Stimulated activated memory B cell treated with anti-CD40 and anti-IgM and Interleukin-4, amounts not matched to agents 10 μg/mL and 1 μg/mL and 100 μg/mL, for 72 hours (primary cell): Measurements from ENCODE around the gene ENKUR.

Source experiments
- ATAC-seq: fragments of 150-1000 bp; cut with Tn5 transposase; 2 replicates; pipeline ENCODE4 v1.10.0; 2021
- H3K27ac Mint-ChIP-seq: one replicate; pipeline ENCODE4 v1.8.0; 2022; ENCODE audit warnings: mild to moderate bottlenecking, mixed read lengths
- H3K27me3 Mint-ChIP-seq: one replicate; pipeline ENCODE4 v1.8.0; 2022; ENCODE audit warnings: mixed read lengths
- H3K36me3 Mint-ChIP-seq: one replicate; pipeline ENCODE4 v1.8.0; 2022; ENCODE audit warnings: mixed read lengths
- H3K4me1 Mint-ChIP-seq: one replicate; pipeline ENCODE4 v1.8.0; 2022; ENCODE audit warnings: mixed read lengths
- H3K4me3 Mint-ChIP-seq: one replicate; pipeline ENCODE4 v1.8.0; 2022; ENCODE audit warnings: mild to moderate bottlenecking, moderate library complexity, mixed read lengths
- H3K9me3 Mint-ChIP-seq: one replicate; pipeline ENCODE4 v1.8.0; 2022; ENCODE audit warnings: mixed read lengths

ENKUR gene

DNA sequence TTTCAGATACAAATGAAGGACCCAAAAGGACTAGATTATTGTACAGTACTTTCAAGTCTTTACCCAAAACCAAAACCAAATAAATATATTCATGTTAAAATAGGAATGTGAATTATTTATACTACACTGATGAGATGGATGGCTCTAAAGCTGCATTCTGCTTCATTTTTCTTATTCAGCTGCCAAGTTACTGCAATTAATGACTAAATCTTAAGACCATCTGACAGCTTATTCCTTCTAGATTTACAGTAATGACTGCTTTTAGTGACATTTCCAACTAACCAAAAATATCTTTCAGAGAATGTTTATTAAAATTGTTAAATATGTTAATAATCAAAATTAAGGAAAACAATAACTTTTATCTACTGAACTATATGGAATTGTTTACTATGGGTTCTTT is 20.9 kb downstream of the ENKUR start:
- Mint-ChIP-seq H3K27ac (no peak overlapping the region), H3K27me3 (no peaks in the 10 kb centered on the region), H3K4me3 (no peak overlapping the region), H3K36me3 (no peaks in the 10 kb centered on the region), H3K9me3 (peaks cover 3% of the 10 kb centered on the region), H3K4me1 (no peaks in the 10 kb centered on the region)
- ATAC-seq: no peak

DNA sequence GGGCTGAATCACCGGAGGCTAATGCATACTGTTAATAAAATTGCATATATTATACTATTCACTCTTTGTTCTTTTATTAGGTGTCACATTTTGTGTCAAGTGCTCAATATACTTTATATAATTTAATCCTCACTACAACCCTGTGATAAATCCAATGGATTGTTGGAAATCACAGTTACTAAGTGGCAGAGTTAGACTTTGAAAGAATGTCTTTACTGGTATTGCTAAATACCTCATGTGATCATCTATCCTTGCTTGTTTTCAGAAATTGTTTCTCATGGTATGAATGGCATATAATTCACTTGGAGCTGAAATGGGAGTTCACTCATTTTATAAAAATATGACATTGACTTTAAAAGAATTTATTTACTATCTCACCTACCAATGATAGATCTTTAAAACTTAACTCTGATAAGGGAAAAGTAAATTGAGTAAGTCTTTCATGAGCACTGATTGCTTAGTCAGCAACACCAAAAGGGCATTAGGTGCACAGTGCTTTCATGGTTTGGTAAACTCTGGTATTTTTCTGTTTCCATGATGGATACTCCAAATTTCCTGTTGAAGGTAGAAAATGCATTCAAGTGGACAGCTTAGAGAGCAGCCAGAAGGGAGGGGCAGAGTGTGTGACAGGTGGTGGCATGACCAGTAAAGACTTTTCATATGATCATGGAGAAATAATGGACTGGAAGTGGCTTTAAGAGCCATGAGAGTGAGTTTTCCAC is 22.6 kb downstream of the ENKUR start:
- H3K4me1 Mint-ChIP-seq: no peaks in the 10 kb centered on the region
- H3K36me3 Mint-ChIP-seq: no peaks in the 10 kb centered on the region
- H3K4me3 Mint-ChIP-seq: no peak overlapping the region
- no peaks in the 10 kb centered on the region for H3K27me3 Mint-ChIP-seq
- H3K27ac Mint-ChIP-seq: no peak overlapping the region
- no peak for ATAC-seq
- H3K9me3 Mint-ChIP-seq: peaks cover 3% of the 10 kb centered on the region

DNA sequence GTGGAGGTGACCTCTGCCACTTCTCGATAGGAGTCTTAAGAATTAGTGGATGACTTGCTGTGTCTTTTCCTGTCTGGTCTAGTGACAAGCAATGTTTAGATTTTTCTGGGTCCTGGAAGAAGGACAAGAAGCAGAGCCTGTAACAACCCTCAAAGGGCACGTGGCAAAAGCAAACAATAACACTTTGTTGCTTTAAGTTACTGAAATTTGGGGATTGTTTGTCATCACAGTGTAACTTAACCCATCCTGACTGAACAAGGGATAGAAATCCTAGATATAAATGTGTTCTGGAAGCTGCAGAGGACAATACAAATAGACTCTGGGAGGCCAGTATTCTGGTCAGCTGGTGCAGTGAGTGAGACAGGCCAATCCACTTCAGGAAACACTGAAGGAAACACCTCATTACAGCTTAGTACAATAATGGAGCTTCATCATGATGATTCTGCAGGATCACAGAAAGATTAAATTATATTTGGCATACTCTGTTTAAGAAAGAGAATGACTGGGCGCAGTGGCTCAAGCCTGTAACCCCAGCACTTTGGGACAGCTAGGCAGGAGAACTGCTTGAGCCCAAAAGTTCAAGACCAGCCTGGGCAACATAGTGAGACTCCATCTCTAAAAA is 23.3 kb downstream of the ENKUR start:
- H3K4me3 Mint-ChIP-seq: no peak overlapping the region
- H3K27me3 Mint-ChIP-seq: no peaks in the 10 kb centered on the region
- peaks cover 3% of the 10 kb centered on the region for H3K9me3 Mint-ChIP-seq
- no peaks in the 10 kb centered on the region for H3K4me1 Mint-ChIP-seq
- no peak overlapping the region for H3K27ac Mint-ChIP-seq
- ATAC-seq: no peak
- H3K36me3 Mint-ChIP-seq: no peaks in the 10 kb centered on the region

DNA sequence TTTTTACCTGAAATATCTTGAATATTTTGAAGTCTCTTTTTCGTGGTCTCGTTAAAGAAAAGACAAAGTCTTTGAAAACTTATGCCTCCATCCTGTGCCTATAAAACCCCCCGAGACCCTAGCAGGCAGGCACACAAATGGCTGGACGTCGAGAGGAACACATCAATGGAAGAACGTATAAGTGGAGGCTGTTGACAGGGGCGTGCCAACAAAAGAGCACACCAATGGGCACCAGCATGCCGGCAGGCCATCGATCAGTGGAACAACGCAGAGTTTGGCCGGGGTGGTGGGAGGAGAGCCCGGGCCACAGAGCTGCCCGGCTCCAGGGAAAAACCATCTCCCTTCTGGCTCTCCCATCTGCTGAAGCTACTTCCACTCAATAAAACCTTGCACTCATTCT is 24.7 kb downstream of the ENKUR start:
- no peaks in the 10 kb centered on the region for H3K27me3 Mint-ChIP-seq
- H3K4me3 Mint-ChIP-seq: no peak overlapping the region
- H3K4me1 Mint-ChIP-seq: no peaks in the 10 kb centered on the region
- no peak for ATAC-seq
- no peaks in the 10 kb centered on the region for H3K9me3 Mint-ChIP-seq
- H3K36me3 Mint-ChIP-seq: no peaks in the 10 kb centered on the region
- H3K27ac Mint-ChIP-seq: no peak overlapping the region

DNA sequence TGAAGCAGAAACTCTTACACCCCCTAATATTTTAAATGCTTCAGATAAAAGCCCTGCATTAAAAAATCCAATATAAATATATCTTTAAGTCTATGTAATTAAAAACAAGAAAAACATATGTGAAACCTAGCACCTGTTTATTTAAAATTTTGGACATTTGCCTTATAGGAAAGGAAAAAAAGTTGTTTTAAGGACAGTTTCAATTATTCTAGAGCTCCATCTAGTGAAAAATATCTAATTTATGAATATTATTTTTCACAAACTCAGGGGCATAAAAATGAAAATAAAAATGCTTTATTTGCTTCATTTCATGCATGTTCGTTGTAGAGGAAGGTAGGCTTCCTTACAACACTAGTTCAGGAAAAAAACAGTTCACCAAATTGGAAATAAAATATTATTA is 26.1 kb downstream of the ENKUR start:
- Mint-ChIP-seq H3K27ac (no peak overlapping the region), H3K4me3 (no peak overlapping the region)
- ATAC-seq: no peak

DNA sequence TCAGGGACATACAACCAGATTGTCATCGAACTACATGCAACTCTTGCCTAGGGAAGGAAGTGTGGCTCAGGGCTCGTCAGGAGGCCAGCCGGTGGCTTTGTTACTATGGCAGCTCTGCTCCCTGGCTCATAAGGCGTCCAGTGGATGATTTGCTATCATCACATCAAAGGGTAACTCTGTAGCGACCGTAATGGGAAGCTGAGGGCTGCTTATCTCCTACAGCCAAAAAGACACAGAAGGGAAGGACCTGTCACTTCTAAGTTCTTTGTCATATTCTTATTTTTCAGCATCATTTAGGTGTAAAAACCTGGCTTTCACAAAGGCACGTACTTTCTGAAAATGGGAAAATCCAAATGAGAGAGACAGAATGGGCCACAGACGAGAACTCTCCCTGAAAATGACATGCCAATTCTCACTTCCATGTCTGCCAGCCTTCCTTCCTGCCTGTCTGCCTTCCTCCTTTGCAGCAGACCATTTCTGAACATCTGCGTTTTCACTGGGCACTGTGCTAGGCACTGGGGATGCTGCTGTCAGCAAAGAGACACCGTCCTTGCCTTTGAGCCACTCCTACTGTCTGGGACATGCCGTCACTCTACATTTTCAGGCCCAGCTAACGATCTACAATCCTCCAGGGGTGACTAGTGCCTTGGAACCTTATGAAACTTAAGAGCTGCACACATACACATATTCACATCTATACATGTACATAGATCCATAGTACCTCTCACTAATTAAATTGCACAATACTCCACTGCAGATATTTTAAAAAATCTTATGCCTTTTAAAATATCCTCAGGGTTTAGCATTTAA is 26.9 kb downstream of the ENKUR start:
- ATAC-seq: no peak
- no peaks in the 10 kb centered on the region for H3K9me3 Mint-ChIP-seq
- H3K27ac Mint-ChIP-seq: no peak overlapping the region
- H3K4me3 Mint-ChIP-seq: no peak overlapping the region
- H3K36me3 Mint-ChIP-seq: no peaks in the 10 kb centered on the region
- H3K27me3 Mint-ChIP-seq: no peaks in the 10 kb centered on the region
- H3K4me1 Mint-ChIP-seq: no peaks in the 10 kb centered on the region

More for the DNA sequence above, 26.1 kb downstream of the ENKUR start:
- H3K9me3 Mint-ChIP-seq: no peaks in the 10 kb centered on the region
- no peaks in the 10 kb centered on the region for H3K4me1 Mint-ChIP-seq
- no peaks in the 10 kb centered on the region for H3K36me3 Mint-ChIP-seq
- no peaks in the 10 kb centered on the region for H3K27me3 Mint-ChIP-seq

DNA sequence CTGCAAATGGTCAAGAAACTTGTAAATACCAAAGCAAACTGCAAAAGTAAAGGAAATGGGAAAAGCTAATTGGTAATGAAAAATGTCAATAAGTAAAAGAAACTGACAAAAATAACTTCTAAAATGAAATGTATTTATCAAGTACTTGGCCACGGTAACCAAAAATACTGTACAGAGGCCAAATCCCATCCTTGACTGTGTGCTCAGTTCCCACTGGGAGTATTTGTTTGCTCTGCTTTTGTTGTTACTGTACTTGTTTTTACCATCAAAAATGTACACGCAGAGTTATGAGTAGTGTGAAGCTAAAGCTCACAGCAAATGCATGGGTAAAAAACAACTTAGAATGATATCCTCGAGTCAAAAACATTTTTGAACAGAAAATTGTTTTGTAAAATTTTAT is 31.1 kb downstream of the ENKUR start:
- H3K4me1 Mint-ChIP-seq: peaks cover 9% of the 10 kb centered on the region
- H3K36me3 Mint-ChIP-seq: no peaks in the 10 kb centered on the region
- no peak overlapping the region for H3K27ac Mint-ChIP-seq
- H3K27me3 Mint-ChIP-seq: no peaks in the 10 kb centered on the region
- no peak for ATAC-seq
- H3K4me3 Mint-ChIP-seq: no peak overlapping the region
- peaks cover 4% of the 10 kb centered on the region for H3K9me3 Mint-ChIP-seq

DNA sequence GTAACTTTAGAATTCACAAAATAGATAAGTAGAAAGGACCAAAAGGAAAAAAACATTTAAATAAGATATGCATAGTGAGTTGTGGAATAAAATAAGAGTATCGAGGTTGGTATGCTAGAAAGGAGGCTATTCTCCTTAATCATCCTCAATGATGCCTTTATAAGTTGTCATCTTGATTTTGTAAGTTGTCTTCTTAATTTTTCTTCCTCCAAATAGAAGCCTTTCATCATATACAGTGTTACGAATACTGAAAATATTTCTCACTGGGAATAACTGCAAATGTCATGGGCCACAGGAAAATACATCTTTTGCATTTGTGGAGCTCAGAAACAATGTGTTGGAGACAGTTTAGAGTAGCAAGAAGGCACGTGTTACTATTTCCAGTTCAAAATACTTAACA is 32.0 kb downstream of the ENKUR start:
- no peak for ATAC-seq
- peaks cover 4% of the 10 kb centered on the region for H3K9me3 Mint-ChIP-seq
- H3K27me3 Mint-ChIP-seq: no peaks in the 10 kb centered on the region
- H3K4me1 Mint-ChIP-seq: peaks cover 9% of the 10 kb centered on the region
- H3K27ac Mint-ChIP-seq: no peak overlapping the region
- no peaks in the 10 kb centered on the region for H3K36me3 Mint-ChIP-seq
- no peak overlapping the region for H3K4me3 Mint-ChIP-seq

DNA sequence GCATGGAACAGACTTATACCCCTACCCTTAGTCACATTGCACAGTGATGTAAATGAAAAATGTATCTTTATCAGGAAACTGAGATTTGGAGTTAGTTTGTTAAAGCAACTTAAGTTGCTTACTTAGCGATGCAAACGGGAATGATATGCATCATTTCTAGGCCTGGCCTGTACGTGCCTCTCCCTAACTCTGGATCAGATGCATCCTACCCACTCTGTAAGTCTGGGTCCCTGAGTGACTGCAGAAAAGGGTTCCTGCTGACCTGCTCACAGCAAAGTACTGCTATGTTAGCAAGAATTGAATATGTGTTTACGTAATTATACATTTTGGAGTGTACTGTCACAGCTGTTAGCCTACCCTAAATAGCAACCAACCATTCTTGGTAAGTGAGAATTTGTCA is 32.8 kb downstream of the ENKUR start:
- Mint-ChIP-seq H3K27ac (no peak overlapping the region), H3K4me3 (no peak overlapping the region), H3K36me3 (no peaks in the 10 kb centered on the region), H3K4me1 (peaks cover 9% of the 10 kb centered on the region), H3K27me3 (no peaks in the 10 kb centered on the region), H3K9me3 (peaks cover 4% of the 10 kb centered on the region)
- no peak for ATAC-seq

DNA sequence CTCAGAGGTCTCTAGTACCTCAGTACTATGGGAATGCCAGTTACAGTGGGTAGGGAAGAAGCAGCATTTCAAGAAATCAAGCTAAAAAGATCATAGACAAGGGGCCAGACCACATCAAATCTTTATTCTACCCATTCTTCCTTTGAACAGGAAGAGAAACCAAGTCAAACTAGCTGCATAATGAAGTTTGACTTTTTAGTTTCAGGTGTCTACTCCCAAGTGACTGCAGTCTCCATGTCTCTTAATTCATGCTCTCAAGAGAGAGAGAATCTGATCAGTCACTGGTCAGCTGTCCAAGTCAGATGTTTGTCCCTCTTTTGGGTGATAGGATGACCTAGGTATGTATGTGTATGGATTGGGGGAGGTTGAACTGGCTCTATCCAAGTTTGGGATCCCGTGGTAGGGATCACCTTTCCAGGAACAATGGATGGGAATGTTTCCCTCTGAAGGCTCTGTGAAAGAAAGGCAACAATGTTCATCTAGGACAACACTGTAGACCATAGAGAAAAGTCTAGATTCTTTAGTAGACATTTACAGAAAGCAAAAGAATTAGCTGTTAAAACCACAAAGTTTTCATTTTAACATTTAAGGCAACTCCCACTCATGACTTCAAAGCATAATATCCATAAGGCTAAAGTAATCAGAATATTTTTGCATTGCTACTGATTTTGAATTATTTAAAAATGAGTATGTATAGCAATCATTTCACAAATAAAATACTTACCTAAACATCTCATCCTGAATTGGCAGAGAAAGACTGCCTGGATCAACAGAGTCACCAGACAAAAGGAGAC is 33.4 kb downstream of the ENKUR start:
- no peak for ATAC-seq
- H3K4me1 Mint-ChIP-seq: peaks cover 9% of the 10 kb centered on the region
- H3K27ac Mint-ChIP-seq: no peak overlapping the region
- H3K27me3 Mint-ChIP-seq: no peaks in the 10 kb centered on the region
- no peak overlapping the region for H3K4me3 Mint-ChIP-seq
- H3K36me3 Mint-ChIP-seq: no peaks in the 10 kb centered on the region
- H3K9me3 Mint-ChIP-seq: peaks cover 4% of the 10 kb centered on the region

DNA sequence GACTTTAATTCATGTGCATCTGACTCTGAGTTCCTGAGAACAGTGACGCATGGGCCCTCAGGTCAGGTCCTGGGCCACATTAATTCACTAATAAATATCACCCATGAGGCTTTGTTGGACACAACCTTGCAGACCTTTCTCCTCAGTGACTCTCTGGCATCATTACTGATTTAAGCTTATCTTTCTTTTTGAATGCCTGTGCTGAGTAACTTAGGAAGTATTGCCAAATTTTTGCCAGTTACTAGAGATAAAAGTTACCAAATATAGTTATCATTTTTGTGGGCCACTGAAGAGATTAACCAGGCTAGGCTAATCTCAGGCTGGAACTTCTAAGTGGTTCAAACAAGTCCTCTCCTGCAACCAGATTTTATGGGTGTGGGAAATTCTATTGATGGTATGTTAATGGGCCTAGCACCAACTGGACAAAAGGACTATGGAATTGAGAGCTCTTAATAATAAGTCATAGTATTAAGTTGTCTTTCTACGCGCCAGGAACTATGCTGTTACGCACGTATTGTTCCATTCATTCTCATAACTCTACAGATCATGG is 34.7 kb downstream of the ENKUR start:
- H3K9me3 Mint-ChIP-seq: peaks cover 4% of the 10 kb centered on the region
- no peak overlapping the region for H3K27ac Mint-ChIP-seq
- H3K36me3 Mint-ChIP-seq: no peaks in the 10 kb centered on the region
- peaks cover 9% of the 10 kb centered on the region for H3K4me1 Mint-ChIP-seq
- no peak overlapping the region for H3K4me3 Mint-ChIP-seq
- no peak for ATAC-seq
- no peaks in the 10 kb centered on the region for H3K27me3 Mint-ChIP-seq

DNA sequence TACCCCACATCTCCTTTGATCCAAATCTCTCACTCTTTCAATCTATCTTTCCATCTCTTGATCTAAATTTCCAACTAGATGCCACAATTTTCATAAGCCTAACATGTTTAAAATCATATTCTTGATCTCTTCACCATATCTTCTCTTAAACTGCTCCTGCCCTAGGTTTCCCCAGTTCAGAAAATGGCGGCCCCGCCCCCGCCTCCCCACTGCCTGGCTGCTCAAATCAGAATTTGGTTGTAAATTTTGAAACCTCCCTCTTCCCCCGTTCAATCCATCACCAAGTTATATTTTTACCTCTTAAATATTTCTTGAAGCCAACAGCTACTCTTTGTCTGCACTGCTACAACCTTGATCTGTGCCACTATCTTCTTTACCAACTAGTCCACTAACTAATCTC is 36.3 kb downstream of the ENKUR start:
- Mint-ChIP-seq H3K9me3 (peaks cover 4% of the 10 kb centered on the region), H3K27ac (no peak overlapping the region), H3K4me3 (no peak overlapping the region), H3K36me3 (no peaks in the 10 kb centered on the region), H3K27me3 (no peaks in the 10 kb centered on the region), H3K4me1 (peaks cover 9% of the 10 kb centered on the region)
- no peak for ATAC-seq

DNA sequence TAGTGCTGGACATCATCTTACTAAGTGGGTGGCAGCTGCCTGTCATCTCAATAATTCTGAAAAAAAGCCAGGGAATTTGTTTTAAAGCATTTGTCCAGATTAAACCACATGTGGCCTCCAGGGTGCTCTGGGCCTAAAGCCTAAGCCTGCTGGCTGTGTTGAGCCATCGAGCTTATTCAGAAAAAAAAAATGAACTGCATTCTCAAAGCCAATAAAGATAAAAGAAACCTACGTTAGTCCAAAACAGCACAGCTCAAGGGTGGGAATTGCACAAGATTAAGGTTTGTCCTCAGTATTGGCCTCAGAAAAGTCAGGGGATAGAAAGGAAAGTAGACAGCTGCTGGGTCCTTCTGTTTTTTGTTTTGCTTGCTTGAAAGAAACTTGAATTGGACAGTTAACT is 41.0 kb downstream of the ENKUR start:
- Mint-ChIP-seq H3K27me3 (no peaks in the 10 kb centered on the region), H3K9me3 (peaks cover under 1% of the 10 kb centered on the region), H3K4me3 (no peak overlapping the region), H3K27ac (no peak overlapping the region), H3K4me1 (peaks cover 4% of the 10 kb centered on the region), H3K36me3 (no peaks in the 10 kb centered on the region)
- ATAC-seq: no peak

DNA sequence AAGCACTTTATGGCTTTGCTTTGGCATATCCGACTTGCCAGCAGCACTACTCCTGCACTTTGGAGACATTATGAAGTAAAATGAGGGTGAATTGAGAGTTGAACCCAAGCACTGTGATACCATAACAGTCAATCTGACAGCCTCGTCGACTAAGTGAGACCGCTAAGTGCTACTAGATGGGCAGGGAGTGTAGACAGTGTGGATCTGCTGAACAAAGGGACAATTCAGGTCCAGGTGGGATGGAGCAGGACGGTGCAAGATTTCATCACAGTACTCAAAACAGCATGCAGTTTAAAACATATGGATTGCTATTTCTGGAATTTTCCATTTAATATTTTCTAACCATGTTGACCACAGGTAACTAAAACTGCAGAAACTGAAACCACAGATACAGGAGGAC is 42.8 kb downstream of the ENKUR start:
- no peaks in the 10 kb centered on the region for H3K9me3 Mint-ChIP-seq
- no peak for ATAC-seq
- no peak overlapping the region for H3K4me3 Mint-ChIP-seq
- no peaks in the 10 kb centered on the region for H3K27me3 Mint-ChIP-seq
- H3K27ac Mint-ChIP-seq: no peak overlapping the region
- H3K4me1 Mint-ChIP-seq: peaks cover 6% of the 10 kb centered on the region
- H3K36me3 Mint-ChIP-seq: no peaks in the 10 kb centered on the region

DNA sequence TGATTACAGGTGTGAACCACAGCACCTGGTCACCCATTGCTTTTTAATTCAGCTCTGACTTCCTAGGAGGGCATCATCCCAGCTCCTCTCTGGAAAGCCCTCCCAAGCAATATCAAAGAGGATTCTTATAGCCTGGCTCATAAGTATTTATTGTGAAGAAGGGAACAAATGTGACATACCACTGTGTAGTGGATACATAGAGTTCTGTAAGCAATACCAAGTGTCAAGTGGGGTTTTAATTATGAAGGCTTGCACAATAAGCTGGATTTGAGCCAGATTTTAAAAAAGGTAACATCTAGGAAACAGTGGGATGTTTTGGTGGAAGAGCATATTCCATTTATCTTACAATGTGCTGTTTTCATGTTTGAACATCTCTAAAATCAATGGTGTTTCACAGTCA is 44.6 kb downstream of the ENKUR start:
- H3K9me3 Mint-ChIP-seq: peaks cover 3% of the 10 kb centered on the region
- no peaks in the 10 kb centered on the region for H3K36me3 Mint-ChIP-seq
- H3K27me3 Mint-ChIP-seq: no peaks in the 10 kb centered on the region
- ATAC-seq: no peak
- H3K4me1 Mint-ChIP-seq: peaks cover 6% of the 10 kb centered on the region
- no peak overlapping the region for H3K4me3 Mint-ChIP-seq
- no peak overlapping the region for H3K27ac Mint-ChIP-seq
